K562 (cell line): ENCODE data around the gene SOWAHA. TPM values are rescaled to one million over a fixed set of nuclear protein-coding genes. Genes with fewer than 3 reads are reported as not detected.

Source experiments
- ATAC-seq: fragments of 200-7000 bp; cut with Tn5 transposase; 3 replicates; pipeline ENCODE4 v1.9.1; 2020; ENCODE audit warnings: moderate library complexity
- BruUV-seq: library from RNA; stranded (reverse); fragments of 400-500 nt; replicated peaks from 2 replicates; lab custom pipeline; 2021; lab: Mats Ljungman, UMichigan
- CTCF ChIA-PET: fragments of 300-600 bp; formaldehyde crosslinking; extraction: SDS; loops from one replicate; lab custom pipeline; 2021; ENCODE audit warnings: low intra/inter-chr PET ratio; lab: Yijun Ruan, JAX
- POLR2A ChIA-PET: fragments of 300-600, 350-650 bp; sonication (Branson Sonifier 250); formaldehyde crosslinking; extraction: SDS; loops from one replicate; lab custom pipeline; 2021; ENCODE audit warnings: antibody characterized with exemption, inconsistent platforms; lab: Yijun Ruan, JAX
- DNase-seq, 4 experiments: peaks; one replicate each; pipeline versions ENCODE4 v3.0.0 to v3.0.0-alpha.2; 2011 to 2018; ENCODE audit warnings: low spot score in 3 of 4, mixed read lengths in 3 of 4; ENCODE audit errors: extremely low read depth in 1 of 4
- FAIRE-seq: peaks from 2 replicates; lab custom pipeline; 2011; peaks lifted over from hg19 to GRCh38; lab: Jason Lieb, UNC
- H2AFZ ChIP-seq: 2 replicates; pipeline ENCODE4 v1.6.0; 2011; ENCODE audit warnings: low read depth, low read length, control low read depth, inconsistent platforms
- H3K27ac ChIP-seq: fragments of 200-600 bp; 3 replicates; pipeline ENCODE4 v1.8.0; 2011; ENCODE audit warnings: low read depth, mild to moderate bottlenecking, control low read depth, inconsistent platforms, low read length, moderate library complexity, mixed read lengths; ENCODE audit errors: extremely low read depth
- H3K27me3 ChIP-seq, 2 experiments: fragments of 300-600 bp in 1 of 2; 2 replicates in 1 of 2; 3 replicates in 1 of 2; pipeline versions ENCODE4 v1.6.0 to v1.8.0; 2011; ENCODE audit warnings: inconsistent platforms in 2 of 2, low read length in 2 of 2, mild to moderate bottlenecking in 1 of 2, mixed read lengths in 1 of 2, moderate library complexity in 1 of 2; ENCODE audit not compliant: control insufficient read depth in 2 of 2, insufficient read depth in 2 of 2
- H3K36me3 ChIP-seq: fragments of 300-600 bp; 3 replicates; pipeline ENCODE4 v1.8.0; 2011; ENCODE audit warnings: mild to moderate bottlenecking, low read length, inconsistent platforms; ENCODE audit not compliant: control insufficient read depth, insufficient read depth
- H3K4me1 ChIP-seq, 2 experiments: fragments of 200-600 bp in 1 of 2; replicated peaks in 1 of 2; 2 replicates in 1 of 2; 3 replicates in 1 of 2; pipeline versions ENCODE4 v1.5.1 to v1.8.0; 2011; ENCODE audit warnings: inconsistent platforms in 2 of 2, low read length in 2 of 2, mild to moderate bottlenecking in 1 of 2, mixed read lengths in 1 of 2, moderate library complexity in 1 of 2; ENCODE audit not compliant: control insufficient read depth in 2 of 2, insufficient read depth in 2 of 2
- H3K4me2 ChIP-seq: 2 replicates; pipeline ENCODE4 v1.6.1; 2011; ENCODE audit warnings: low read length, control low read depth, inconsistent platforms, mixed read lengths; ENCODE audit not compliant: insufficient read depth
- H3K4me3 ChIP-seq: fragments of 200-600 bp; sonication (generic), shearing (Covaris generic); 2 replicates; pipeline ENCODE4 v1.5.1; 2016; ENCODE audit warnings: control low read depth, inconsistent platforms
- H3K79me2 ChIP-seq: fragments of 200-600 bp; 3 replicates; pipeline ENCODE4 v1.8.0; 2011; ENCODE audit warnings: low read length, inconsistent platforms; ENCODE audit not compliant: control insufficient read depth, insufficient read depth
- H3K9ac ChIP-seq, 2 experiments: 2 replicates each; pipeline versions ENCODE4 v1.6.0 to v1.6.1; 2011; ENCODE audit warnings: low read depth in 2 of 2, low read length in 2 of 2, control low read depth in 1 of 2, inconsistent platforms in 1 of 2, mild to moderate bottlenecking in 1 of 2, mixed read lengths in 1 of 2; ENCODE audit not compliant: insufficient read depth in 1 of 2
- H3K9me1 ChIP-seq: one replicate; pipeline ENCODE4 v1.6.0; 2011; ENCODE audit warnings: inconsistent platforms, mild to moderate bottlenecking, low read length, moderate library complexity; ENCODE audit not compliant: control insufficient read depth, insufficient read depth
- H3K9me3 ChIP-seq: replicated peaks from 2 replicates; pipeline ENCODE4 v1.5.1; 2011; ENCODE audit warnings: low read depth, low read length, inconsistent platforms; ENCODE audit not compliant: control insufficient read depth, insufficient read depth
- H4K20me1 ChIP-seq: replicated peaks from 2 replicates; pipeline ENCODE4 v1.6.1; 2011; ENCODE audit warnings: low read length, inconsistent platforms, mixed read lengths; ENCODE audit not compliant: control insufficient read depth, insufficient read depth
- FOXA3 ChIP-seq, 2 experiments: fragments of 450-650 bp in 1 of 2; sonication (generic) in 1 of 2; formaldehyde crosslinking; IDR thresholded peaks in 1 of 2; conservative IDR thresholded peaks in 1 of 2; 2 replicates each; pipeline versions ENCODE4 v1.4.0 to v1.8.0; 2020 to 2022; ENCODE audit warnings: mild to moderate bottlenecking in 2 of 2, missing genetic modification reagents in 1 of 2
- MCM2 ChIP-seq: fragments of 450-650 bp; IDR thresholded peaks from 2 replicates; pipeline ENCODE4 v1.6.1; 2017; ENCODE audit warnings: low read depth, mild to moderate bottlenecking
- MYBL2 ChIP-seq, 2 experiments: fragments of 450-650 bp in 1 of 2; sonication (generic) in 1 of 2; formaldehyde crosslinking in 1 of 2; IDR thresholded peaks; 2 replicates each; pipeline versions ENCODE4 v1.6.1 to v1.8.1; 2017 to 2022; ENCODE audit warnings: borderline replicate concordance in 1 of 2, inconsistent platforms in 1 of 2, low read depth in 1 of 2, mild to moderate bottlenecking in 1 of 2, missing genetic modification reagents in 1 of 2, moderate library complexity in 1 of 2
- NRF1 ChIP-seq, 2 experiments: fragments of 450-650 bp; IDR thresholded peaks in 1 of 2; conservative IDR thresholded peaks in 1 of 2; 2 replicates each; pipeline ENCODE4 v1.6.1; 2014; ENCODE audit warnings: mild to moderate bottlenecking in 2 of 2
- TBL1XR1 ChIP-seq, 2 experiments: IDR thresholded peaks; 2 replicates each; pipeline ENCODE4 v1.6.1; 2012; ENCODE audit warnings: improper control_type of control experiment in 2 of 2, low read length in 2 of 2, mild to moderate bottlenecking in 1 of 2
- ZNF121 ChIP-seq: sonication (generic); formaldehyde crosslinking; conservative IDR thresholded peaks from 2 replicates; pipeline ENCODE4 v1.8.0; 2022; ENCODE audit warnings: missing genetic modification reagents
- ZNF24 ChIP-seq: fragments of 450-650 bp; IDR thresholded peaks from 2 replicates; pipeline ENCODE4 v1.6.1; 2016
- WGBS: fragments of 100-300 bp; shearing (Covaris generic); methylation state at CpG from one replicate; pipeline ENCODE4 v1.1.6; 2016; ENCODE audit warnings: low coverage, mixed read lengths; ENCODE audit not compliant: insufficient coverage; ENCODE audit errors: missing lambda C conversion rate; 5-methylcytosine and 5-hydroxymethylcytosine counted together
- in situ Hi-C: fragments of 300-500 bp; cut with MboI; formaldehyde crosslinking; loops from 4 replicates; pipeline ENCODE4 v1.15.0; 2018; ENCODE audit warnings: inconsistent platforms, mixed read lengths
- intact Hi-C: fragments of 100-400 bp; cut with micrococcal nuclease; formaldehyde crosslinking; loops from 2 replicates; pipeline ENCODE4 v1.14.2; 2022
- polyA plus RNA-seq, 8 experiments: library from polyadenylated mRNA; depleted of rRNA in 4 of 8; stranded (reverse) in 5 of 8; unstranded in 3 of 8; fragments of >200 nt; fragmentation: Nextera tagmentation in 2 of 8; fragmentation: Illumina TruSeq in 1 of 8; extraction: Ambion mirVana in 2 of 8; extraction: Trizol in 1 of 8; gene quantifications; 2 replicates each; pipeline versions ENCODE4 v1.2.1 to v1.2.3, GENCODE V29; 2011 to 2014; ENCODE audit warnings: inconsistent platforms in 1 of 8, missing spikeins in 1 of 8
- total RNA-seq, 7 experiments: library from RNA; depleted of rRNA in 6 of 7; stranded (reverse); fragments of >200 nt in 6 of 7; fragmentation: Illumina TruSeq in 2 of 7; extraction: Trizol in 2 of 7; gene quantifications; 2 replicates each; pipeline versions ENCODE4 v1.2.1 to v1.2.3, GENCODE V29; 2011 to 2021; ENCODE audit warnings: low replicate concordance in 1 of 7
- TF ChIP-seq, protein P1 (sequence below): fragments of 250-450 bp; sonication (Bioruptor Pico); IDR thresholded peaks from 2 replicates; pipeline ENCODE4 v1.4.0; 2020; ENCODE audit warnings: mild to moderate bottlenecking, moderate library complexity, borderline replicate concordance
- TF ChIP-seq, protein P2 (sequence below), 2 experiments: fragments of 450-650 bp; IDR thresholded peaks; 2 replicates each; pipeline ENCODE4 v1.6.1; 2016; ENCODE audit warnings: mild to moderate bottlenecking in 2 of 2, borderline replicate concordance in 1 of 2, low read depth in 1 of 2, moderate library complexity in 1 of 2

SOWAHA gene
- total and polyA plus RNA-seq, 9 of the 15 experiments (the other 6 are each of a cell fraction or from before 2014, with no cell fraction given): not detected

DNA sequence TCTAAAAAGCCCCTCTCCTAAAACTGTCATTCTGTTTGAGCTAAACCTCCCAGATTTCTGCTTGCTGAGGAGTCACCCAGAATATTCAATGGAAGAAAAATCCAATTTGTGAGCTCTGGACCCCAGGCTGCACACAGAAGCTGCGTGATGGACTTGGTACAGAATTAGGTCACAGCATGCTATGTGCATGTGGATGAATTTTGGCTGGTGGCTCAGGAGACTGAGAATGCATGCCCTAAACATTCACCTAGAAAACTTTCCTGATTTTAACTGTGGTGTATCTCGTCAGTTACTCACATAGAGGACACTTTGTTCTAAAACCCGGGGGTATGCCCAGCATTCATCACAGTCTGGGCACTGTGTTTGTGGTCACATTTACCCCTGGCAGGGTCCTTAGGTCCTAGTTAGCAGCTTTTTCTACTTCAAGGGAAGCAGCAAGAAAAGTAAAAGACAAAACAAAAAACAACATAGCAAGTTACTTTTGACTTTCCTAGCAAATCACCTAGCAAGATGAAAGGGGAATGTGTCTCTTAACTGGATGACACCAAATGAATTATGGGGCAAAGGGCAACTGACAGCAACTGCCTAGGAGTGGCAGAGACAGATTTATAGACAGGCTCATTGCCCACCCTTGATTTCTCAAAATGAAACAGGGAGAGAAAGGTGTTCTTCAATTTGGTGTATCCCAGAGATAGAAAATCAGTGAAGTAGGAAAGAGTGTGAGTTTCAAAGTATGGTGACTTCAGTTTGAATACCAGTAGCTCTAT lies 25.6 kb downstream of the SOWAHA start:
- no peak overlapping the region for H3K4me2 ChIP-seq
- TF ChIP-seq MYBL2 (IDR thresholded peaks at IDR 0.05; ENCODE audit: low read depth) (no peak), MYBL2 (CRISPR knock-in tag; IDR thresholded peaks at IDR 0.05; ENCODE audit: borderline replicate concordance) (no peak), ZNF121 (CRISPR knock-in tag) (no peak), MCM2 (no peak), TBL1XR1 (IDR thresholded peaks at IDR 0.05; ENCODE audit: low read length in 2 of 2) (no peak), ZNF24 (no peak), FOXA3 (CRISPR knock-in tag; conservative IDR thresholded peaks at IDR 0.05 in 1 of 2, IDR thresholded peaks at IDR 0.05 in 1 of 2) (no peak), NRF1 (conservative IDR thresholded peaks at IDR 0.05 in 1 of 2, IDR thresholded peaks at IDR 0.05 in 1 of 2) (no peak)
- TF ChIP-seq, protein P1, sequence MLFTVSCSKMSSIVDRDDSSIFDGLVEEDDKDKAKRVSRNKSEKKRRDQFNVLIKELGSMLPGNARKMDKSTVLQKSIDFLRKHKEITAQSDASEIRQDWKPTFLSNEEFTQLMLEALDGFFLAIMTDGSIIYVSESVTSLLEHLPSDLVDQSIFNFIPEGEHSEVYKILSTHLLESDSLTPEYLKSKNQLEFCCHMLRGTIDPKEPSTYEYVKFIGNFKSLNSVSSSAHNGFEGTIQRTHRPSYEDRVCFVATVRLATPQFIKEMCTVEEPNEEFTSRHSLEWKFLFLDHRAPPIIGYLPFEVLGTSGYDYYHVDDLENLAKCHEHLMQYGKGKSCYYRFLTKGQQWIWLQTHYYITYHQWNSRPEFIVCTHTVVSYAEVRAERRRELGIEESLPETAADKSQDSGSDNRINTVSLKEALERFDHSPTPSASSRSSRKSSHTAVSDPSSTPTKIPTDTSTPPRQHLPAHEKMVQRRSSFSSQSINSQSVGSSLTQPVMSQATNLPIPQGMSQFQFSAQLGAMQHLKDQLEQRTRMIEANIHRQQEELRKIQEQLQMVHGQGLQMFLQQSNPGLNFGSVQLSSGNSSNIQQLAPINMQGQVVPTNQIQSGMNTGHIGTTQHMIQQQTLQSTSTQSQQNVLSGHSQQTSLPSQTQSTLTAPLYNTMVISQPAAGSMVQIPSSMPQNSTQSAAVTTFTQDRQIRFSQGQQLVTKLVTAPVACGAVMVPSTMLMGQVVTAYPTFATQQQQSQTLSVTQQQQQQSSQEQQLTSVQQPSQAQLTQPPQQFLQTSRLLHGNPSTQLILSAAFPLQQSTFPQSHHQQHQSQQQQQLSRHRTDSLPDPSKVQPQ (CRISPR knock-in tag): no peak
- TF ChIP-seq, protein P2, sequence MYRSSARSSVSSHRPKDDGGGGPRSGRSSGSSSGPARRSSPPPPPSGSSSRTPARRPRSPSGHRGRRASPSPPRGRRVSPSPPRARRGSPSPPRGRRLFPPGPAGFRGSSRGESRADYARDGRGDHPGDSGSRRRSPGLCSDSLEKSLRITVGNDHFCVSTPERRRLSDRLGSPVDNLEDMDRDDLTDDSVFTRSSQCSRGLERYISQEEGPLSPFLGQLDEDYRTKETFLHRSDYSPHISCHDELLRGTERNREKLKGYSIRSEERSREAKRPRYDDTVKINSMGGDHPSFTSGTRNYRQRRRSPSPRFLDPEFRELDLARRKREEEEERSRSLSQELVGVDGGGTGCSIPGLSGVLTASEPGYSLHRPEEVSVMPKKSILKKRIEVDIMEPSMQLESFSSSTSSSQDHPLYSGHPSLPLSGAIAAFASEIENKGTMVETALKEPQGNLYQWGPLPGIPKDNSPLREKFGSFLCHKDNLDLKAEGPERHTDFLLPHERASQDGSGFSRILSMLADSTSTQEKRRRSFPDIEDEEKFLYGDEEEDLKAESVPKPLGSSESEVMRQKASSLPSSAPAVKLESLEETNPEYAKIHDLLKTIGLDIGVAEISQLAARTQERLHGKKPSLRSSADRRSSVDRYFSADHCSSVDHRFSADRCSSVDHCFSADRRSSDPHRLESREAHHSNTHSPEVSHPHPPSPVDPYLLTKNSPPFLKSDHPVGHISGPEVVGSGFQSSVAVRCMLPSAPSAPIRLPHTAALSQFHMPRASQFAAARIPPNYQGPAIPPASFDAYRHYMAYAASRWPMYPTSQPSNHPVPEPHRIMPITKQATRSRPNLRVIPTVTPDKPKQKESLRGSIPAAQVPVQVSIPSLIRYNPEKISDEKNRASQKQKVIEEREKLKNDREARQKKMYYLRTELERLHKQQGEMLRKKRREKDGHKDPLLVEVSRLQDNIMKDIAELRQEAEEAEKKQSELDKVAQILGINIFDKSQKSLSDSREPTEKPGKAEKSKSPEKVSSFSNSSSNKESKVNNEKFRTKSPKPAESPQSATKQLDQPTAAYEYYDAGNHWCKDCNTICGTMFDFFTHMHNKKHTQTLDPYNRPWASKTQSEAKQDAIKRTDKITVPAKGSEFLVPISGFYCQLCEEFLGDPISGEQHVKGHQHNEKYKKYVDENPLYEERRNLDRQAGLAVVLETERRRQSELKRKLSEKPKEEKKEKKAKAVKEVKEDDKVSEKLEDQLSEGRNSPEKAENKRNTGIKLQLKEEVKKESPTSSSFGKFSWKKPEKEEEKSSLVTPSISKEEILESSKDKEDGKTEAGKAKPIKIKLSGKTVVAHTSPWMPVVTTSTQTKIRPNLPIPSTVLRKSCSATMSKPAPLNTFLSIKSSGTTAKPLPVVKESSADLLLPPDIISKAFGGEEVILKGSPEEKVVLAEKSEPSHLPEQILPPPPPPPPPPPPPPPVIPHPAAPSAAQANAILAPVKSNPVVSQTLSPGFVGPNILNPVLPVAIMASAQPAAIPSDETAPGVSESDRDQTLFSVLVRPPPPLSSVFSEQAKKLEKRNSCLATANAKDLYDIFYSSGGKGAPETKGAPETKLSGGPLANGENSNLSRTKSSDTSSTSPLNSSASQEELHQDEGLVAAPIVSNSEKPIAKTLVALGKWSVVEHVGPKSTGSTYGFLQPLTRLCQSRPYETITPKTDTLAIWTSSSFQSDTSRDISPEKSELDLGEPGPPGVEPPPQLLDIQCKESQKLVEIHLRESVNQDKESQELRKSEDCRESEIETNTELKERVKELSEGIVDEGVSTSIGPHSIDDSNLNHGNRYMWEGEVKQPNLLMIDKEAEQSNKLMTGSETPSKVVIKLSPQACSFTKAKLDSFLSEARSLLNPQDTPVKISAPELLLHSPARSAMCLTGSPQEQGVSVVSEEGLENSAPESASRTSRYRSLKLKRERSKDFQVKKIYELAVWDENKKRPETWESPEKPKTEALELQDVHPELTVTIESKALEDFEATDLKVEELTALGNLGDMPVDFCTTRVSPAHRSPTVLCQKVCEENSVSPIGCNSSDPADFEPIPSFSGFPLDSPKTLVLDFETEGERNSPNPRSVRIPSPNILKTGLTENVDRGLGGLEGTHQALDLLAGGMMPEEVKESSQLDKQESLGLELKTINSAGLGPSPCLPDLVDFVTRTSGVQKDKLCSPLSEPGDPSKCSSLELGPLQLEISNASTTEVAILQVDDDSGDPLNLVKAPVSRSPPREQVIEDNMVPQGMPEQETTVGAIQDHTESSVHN (IDR thresholded peaks at IDR 0.05; ENCODE audit: borderline replicate concordance in 1 of 2, low read depth in 1 of 2): no peak

More for the DNA sequence above, 25.6 kb downstream of the SOWAHA start:
- H3K79me2 ChIP-seq: no peaks in the 10 kb centered on the region
- H3K4me3 ChIP-seq: no peak overlapping the region
- H3K9me1 ChIP-seq: no peaks in the 10 kb centered on the region
- BruUV-seq: no TSS peak
- H3K27ac ChIP-seq: no peak overlapping the region
- H3K27me3 ChIP-seq: no peaks in the 10 kb centered on the region
- H3K9ac ChIP-seq: no peak overlapping the region
- H3K9me3 ChIP-seq: no peaks in the 10 kb centered on the region
- in situ Hi-C loops: no loop called here
- H4K20me1 ChIP-seq: no peaks in the 10 kb centered on the region
- POLR2A ChIA-PET: interaction anchor here (0.7 to 1.6 kb wide), 4 partner anchors 8 to 29 kb away, joined by 3 to 8 read pairs (median 5); partner anchors contain the start of gene SHROOM1
- FAIRE-seq: no peak
- 36% methylated on average over 3 of the region's 3 CpGs for WGBS
- ATAC-seq: no peak
- DNase-seq: no peak
- H3K4me1 ChIP-seq: peaks cover 0 to 19% of the 10 kb centered on the region in 2 experiments; a peak in 3 of 5 replicates
- intact Hi-C loops: no loop called here
- CTCF ChIA-PET: no interaction called here
- H2AFZ ChIP-seq: peak overlapping the region; percentile 49; the same call in 1 of the 2 replicates
- no peaks in the 10 kb centered on the region for H3K36me3 ChIP-seq
